NCI-H1930 (cell line): ENCODE results near the gene OAS3.
"Not testable (repeated sequence)": the region's sequence is repeated elsewhere in the genome, so short reads cannot be mapped to it uniquely, and the experiment has no call there.

Experiments used
- DNase-seq, 2 experiments: peaks; one replicate each; lab custom pipeline; 2025; lab: John Stamatoyannopoulos, UW

Gene OAS3

DNA sequence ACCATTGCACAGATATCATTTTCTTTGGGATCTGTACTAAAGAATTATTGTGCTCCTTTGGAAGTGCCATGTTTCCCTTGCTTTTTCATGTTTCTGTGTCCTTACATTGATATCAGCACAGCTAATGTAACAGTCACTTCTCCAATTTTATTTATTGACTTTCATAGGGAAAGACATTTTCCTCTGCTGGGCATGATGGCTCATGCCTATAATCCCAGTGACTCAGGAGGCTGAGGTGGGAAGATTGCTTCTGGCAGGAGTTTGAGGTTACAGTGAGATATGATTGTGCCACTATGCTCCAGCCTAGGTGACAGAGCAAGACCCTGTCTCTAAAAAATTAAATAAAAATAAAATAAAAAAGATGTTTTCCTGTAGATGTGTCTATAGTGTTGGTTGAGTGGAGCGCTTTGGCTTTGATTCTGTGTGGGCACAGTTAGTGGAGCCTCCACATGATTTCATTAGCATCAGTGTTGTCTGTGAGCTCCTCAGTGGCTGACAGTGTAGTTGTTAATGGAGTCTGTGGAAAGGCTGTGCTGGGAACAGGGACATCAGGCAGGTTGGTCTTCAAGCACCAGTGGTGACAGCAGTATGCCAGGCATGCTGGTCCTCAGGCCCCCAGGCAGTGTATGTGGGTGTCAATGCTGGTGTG lies 47.5 kb downstream of the OAS3 start:
- no peak for DNase-seq

DNA sequence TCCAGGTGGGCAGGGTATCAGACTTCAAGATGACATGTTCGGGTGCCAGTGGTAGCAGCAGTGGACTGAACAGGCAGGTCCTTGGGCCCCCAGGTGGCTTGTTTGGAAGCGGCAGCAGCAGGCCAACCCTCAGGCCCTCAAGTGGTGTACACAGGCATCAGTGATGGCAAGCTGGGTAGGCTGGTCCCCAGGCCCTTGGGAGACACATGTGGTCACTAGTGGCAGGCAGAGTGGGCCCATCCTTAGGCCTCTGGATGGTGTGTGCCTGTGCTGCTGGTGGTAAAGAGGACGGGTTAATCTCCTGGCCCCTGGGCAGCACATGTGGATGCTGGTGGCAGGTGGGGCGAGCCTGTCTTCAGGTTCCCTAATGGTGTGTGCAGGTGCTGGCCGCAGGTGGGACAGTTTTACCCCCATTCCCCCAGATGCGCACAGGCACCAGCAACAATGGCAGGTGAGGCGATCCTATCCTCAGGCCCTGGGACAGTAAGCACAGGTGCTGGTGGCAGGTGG lies 48.1 kb downstream of the OAS3 start:
- DNase-seq = no peak

DNA sequence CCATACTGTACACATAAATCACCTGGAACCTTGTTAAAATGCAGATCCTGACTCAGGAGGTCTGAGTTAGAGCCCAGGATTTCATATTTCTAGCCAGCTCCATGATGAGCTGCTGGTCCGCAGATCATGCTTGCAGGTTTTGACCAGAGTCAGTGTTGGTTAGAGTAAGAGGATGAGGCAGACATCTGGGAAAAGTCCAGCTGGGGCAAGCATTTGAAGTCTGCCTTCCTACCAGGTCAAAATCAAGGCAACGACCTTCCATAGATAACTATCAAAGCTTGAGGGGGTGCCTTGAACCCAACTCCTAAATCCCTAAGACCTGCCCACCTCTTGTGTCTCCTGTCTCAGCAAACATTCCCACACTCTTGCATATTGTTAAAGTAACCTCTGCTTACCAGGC lies 49.3 kb downstream of the OAS3 start:
- DNase-seq = no peak

- no peak for DNase-seq
These were observed 50.0 kb downstream of the OAS3 start for GRCh38 chr12:112988224-112988623.

DNA sequence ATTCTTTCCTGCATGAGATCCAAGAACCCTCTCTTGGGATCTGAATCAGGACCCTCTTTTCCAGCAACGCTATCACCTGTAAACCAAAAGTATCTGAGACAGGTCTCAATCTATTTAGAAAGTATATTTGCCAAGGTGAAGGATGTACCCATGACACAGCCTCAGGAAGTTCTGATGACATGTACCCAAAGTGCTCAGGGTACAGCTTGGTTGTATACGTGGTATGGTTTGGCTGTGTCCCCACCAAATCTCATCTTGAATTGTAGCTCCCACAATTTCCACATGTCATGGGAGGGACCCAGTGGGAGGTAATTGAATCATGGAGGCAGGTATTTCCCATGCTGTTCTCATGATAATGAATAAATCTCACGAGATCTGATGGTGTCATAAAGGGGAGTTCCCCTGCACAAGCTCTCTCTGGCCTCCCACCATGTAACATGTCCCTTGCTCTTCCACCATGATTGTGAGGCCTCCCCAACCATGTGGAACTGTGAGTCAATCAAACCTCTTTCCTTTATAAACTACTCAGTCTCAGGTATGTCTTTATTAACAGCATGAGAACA lies 50.6 kb downstream of the OAS3 start:
- DNase-seq = not testable (repeated sequence)

GRCh38 chr12:112989806-112990205 lies 51.5 kb downstream of the OAS3 start:
- no peak for DNase-seq

DNA sequence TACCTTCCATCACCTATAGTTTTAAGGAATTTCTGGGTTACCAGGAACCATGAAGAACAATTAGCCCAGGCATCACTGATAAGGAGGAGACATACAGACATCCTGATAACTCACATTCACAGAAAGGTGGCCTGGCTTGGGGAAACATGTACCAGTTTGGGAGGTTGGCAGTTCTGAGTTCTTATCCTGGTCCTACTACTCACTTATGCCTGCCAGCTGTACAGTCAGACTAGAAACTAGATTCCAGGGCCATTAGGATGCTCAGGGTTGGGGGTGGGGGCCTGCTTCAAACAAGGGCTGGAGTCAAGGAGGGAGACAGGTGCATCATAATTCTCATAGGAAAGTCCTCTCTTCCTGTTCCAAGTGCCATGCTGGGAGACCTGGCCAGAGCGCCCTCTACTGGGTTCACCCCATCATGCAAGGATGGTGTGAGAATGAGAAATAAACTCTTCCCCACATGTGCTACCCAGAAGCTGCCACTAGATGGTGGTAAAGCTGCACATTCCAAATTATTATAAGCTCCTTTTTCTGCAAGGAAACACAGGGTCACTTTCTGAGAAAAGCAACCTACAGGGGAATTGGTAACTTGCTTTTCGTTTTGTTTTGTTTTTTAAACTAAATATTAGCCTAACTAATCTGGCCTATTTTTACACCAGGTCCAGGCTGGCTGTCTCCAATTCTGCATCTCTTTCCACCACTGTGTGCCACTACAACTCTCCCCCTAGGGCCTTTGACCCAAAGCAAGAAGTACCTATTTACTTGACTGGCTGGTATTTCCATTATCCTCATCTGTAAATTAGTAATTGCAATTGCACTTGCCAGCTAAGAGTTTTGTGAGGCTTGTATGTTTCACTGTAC lies 54.5 kb downstream of the OAS3 start:
- peak; percentile 44 to 65 for DNase-seq

DNA sequence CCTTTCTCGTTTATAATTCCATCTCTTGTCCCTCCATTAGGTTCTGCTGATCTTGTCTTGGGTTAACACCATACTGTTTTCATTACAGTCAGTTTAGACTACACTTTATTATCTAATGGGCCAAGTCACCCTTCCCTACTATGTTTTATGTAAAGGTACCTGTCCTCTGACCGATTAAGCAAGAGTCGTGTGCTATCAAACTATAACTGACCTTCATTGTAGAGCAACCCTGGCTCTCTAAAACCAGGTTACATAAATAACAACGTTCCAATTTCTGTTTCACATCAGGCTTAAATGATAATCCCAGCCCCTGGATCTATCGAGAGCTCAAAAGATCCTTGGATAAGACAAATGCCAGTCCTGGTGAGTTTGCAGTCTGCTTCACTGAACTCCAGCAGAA lies 56.7 kb downstream of the OAS3 start:
- DNase-seq = no peak

DNA sequence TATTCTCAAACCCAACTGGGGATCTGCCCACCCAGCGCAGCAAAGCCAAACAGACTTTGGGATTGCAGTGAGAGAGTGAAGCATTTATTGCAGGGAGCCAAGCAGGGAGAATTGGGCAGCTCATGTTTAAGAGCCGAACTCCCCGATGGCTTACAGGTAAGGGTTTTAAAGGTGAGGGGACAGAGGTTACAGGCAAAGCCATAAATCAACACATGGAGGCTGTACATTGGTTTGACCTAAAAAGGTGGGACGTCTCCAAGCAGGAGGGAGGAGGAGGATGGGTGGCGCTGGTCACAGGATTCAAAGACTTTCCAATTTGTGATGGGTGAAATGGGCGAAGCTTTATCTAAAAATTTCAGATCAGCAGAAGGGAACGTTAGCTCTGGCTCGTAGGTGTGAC lies 58.2 kb downstream of the OAS3 start:
- no peak for DNase-seq

GRCh38 chr12:112997506-112997905 lies 59.2 kb downstream of the OAS3 start:
- DNase-seq = no peak

DNA sequence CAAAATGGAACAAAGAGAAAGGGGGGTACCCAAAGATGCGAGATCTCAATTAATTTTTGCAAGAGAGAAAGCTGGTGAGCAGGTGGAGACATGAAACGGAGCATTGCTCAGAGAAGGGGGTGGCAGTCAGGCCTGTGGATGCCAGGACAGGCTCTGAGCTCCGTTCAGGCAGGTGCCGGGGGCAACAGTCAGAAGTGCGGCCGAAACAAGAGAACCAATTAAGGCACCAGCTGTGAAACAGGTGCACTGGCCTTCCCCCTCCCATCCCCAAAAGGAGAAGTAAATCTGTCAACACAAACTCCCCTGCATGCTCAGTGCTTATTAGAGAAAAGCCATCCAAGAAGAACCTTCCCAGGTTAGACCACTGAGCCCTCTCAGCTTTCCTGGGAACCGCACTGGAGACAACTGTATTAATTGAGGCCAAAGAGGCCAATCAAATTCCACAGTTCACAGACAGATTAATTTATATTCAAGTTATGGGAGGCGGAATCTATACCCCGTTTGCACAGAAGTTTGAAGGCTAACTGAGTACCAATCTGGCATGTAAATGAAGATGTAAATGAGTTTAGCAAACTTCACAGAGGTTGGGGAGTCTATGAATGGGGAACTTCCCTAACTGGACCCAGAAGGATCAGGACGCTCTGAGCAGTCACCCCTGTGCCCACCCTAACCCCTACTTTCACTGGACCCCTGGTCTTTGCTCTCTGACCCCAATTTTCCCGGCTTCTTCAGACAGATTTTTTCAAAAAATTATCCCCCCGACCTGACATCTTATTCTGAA lies 60.9 kb downstream of the OAS3 start:
- no peak for DNase-seq

- no peak for DNase-seq
These were observed 62.2 kb downstream of the OAS3 start for GRCh38 chr12:113000433-113000832.

GRCh38 chr12:113002155-113002554 lies 63.9 kb downstream of the OAS3 start:
- DNase-seq = no peak

GRCh38 chr12:113002676-113003075 lies 64.4 kb downstream of the OAS3 start:
- DNase-seq = no peak

GRCh38 chr12:113003636-113004035 lies 65.4 kb downstream of the OAS3 start:
- no peak for DNase-seq

DNA sequence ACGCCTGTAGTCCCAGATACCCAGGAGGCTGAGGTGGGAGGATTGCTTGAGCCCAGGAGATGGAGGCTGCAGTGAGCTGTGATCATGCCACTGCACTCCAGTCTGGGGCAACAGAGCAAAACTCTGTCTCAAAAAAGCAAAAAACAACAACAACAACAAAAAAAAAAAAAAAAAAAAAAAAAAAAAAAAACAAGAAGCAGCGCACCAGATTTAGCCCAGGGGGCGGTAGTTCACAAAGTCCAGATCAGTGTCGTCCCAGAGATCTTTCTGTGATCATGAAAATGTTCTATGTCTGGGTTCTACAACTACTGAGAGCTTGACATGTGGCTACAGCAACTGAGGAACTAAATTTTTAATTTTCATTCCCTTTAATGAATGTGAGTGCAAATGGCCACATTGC lies 67.5 kb downstream of the OAS3 start:
- no peak for DNase-seq

GRCh38 chr12:113006206-113006605 lies 67.9 kb downstream of the OAS3 start:
- no peak for DNase-seq

- DNase-seq = no peak
These were observed 68.4 kb downstream of the OAS3 start for GRCh38 chr12:113006641-113007040.

GRCh38 chr12:113007166-113007565 lies 68.9 kb downstream of the OAS3 start:
- no peak for DNase-seq

DNA sequence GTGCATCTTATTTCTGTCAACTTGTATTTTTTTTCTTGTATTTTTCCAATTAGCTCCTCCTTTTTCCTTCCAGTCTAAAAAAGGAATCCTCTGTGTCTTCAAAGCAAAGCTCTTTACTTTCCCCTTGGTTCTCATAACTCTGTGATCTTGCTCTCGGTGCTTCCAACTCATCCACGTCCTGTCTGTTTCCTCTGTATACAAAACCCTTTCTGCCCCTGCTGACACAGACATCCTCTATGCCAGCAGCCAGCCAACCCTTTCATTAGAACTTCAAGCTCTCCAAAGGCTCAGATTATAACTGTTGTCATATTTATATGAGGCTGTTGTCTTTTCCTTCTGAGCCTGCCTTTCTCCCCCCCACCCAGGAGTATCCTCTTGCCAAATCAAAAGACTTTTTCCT lies 72.4 kb downstream of the OAS3 start:
- no peak for DNase-seq

DNA sequence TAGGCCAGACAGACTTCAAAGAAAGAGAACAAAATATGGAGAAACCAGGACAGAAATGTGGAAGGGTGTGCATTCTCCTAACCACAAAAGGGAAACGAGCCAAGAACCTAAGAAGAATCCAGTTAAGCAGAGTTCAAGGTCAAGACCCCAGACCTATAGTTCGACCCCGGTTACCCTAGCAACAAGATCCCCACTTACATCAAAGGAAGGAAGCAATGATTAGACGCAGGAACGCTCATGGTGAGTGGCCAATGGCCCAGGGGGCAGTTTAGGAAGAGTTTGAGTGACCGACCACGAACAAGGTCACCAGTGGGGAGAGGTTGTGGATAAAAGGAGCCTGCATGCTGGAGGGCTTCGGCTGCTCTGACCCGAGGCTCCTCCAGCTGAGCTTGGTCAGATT lies 76.3 kb downstream of the OAS3 start:
- no peak for DNase-seq

GRCh38 chr12:113016796-113017195 lies 78.5 kb downstream of the OAS3 start:
- no peak for DNase-seq
